GM23248 (cell line): ENCODE results near the gene FBXL4.

ENCODE experiments used
- EZH2 ChIP-seq: fragments of 200-600 bp; sonication (generic); IDR thresholded peaks from 2 replicates; pipeline ENCODE4 v1.6.1; 2018; ENCODE audit warnings: antibody characterized with exemption, mild to moderate bottlenecking; ENCODE audit not compliant: insufficient read depth, poor library complexity, severe bottlenecking
- EZH2phosphoT487 ChIP-seq: fragments of 200-600 bp; sonication (generic); IDR thresholded peaks from 2 replicates; pipeline ENCODE4 v1.6.1; 2018; ENCODE audit warnings: antibody characterized with exemption, moderate library complexity, mild to moderate bottlenecking, low read depth; ENCODE audit not compliant: insufficient read depth

- TF ChIP-seq EZH2 (no peak), EZH2phosphoT487 (no peak)
These were observed 26.6 kb upstream of the FBXL4 start for GRCh38 chr6:98974309-98974708.
